Thyroid gland (tissue), 4 donors: ENCODE data around the gene RNF6. TPM values are rescaled to one million over a fixed set of nuclear protein-coding genes. Genes with fewer than 3 reads are reported as not detected.

Source experiments
- DNase-seq, 2 donors: peaks; one replicate each; pipeline ENCODE4 v3.0.0-alpha.2; 2019
- H3K27ac ChIP-seq, 3 donors: fragments of 200-600 bp; sonication (generic); 1 replicate in 2 of 3; 2 replicates in 1 of 3; pipeline ENCODE4 v1.5.1; 2016 to 2019; ENCODE audit warnings: mild to moderate bottlenecking in 1 of 3, moderate library complexity in 1 of 3
- H3K27me3 ChIP-seq: fragments of 200-600 bp; sonication (generic); one replicate; pipeline ENCODE4 v1.5.1; 2019
- H3K36me3 ChIP-seq, 2 donors: fragments of 200-600 bp; sonication (generic); one replicate each; pipeline ENCODE4 v1.5.1; 2016 to 2019
- H3K4me1 ChIP-seq, 2 donors: fragments of 200-600 bp; sonication (generic); one replicate each; pipeline ENCODE4 v1.5.1; 2017 to 2019
- H3K4me3 ChIP-seq, 3 donors: fragments of 200-600 bp; sonication (generic); replicated peaks in 1 of 3; 1 replicate in 2 of 3; 2 replicates in 1 of 3; pipeline ENCODE4 v1.5.1; 2016; ENCODE audit warnings: mild to moderate bottlenecking in 1 of 3
- H3K9me3 ChIP-seq: fragments of 200-600 bp; sonication (generic); one replicate; pipeline ENCODE4 v1.5.1; 2017
- CTCF ChIP-seq, 6 experiments: fragments of 200-600 bp in 3 of 6; fragments of 450-650 bp in 3 of 6; sonication (generic) in 3 of 6; IDR thresholded peaks; one replicate each; pipeline ENCODE4 v1.5.1; 2016 to 2019; ENCODE audit warnings: antibody characterized with exemption in 6 of 6, mild to moderate bottlenecking in 2 of 6, inconsistent platforms in 1 of 6, moderate library complexity in 1 of 6
- POLR2A ChIP-seq, 2 donors: fragments of 450-650 bp; IDR thresholded peaks; one replicate each; pipeline ENCODE4 v1.6.1; 2017; ENCODE audit warnings: antibody characterized with exemption in 2 of 2, mild to moderate bottlenecking in 2 of 2, moderate library complexity in 1 of 2
- WGBS, 2 donors: methylation state at CpG; one replicate each; pipeline ENCODE4 v1.1.5; 2017; 5-methylcytosine and 5-hydroxymethylcytosine counted together
- intact Hi-C: fragments of 100-400 bp; cut with DNase I; formaldehyde crosslinking; loops from one replicate; pipeline ENCODE4 v1.15.1; 2023
- total RNA-seq, 4 donors: library from RNA; depleted of rRNA; stranded (reverse); fragments of >200 nt; gene quantifications; one replicate each; pipeline ENCODE4 v1.2.3, GENCODE V29; 2016

RNF6 gene
- total RNA-seq, 4 donors from 2014 or later: 21.5 to 28.8 (median 25.0) TPM

GRCh38 chr13:26200811-26201210 is 21.3 kb downstream of the RNF6 start:
- DNase-seq: no peak
- Histone ChIP-seq H3K4me1 (no peaks in the 10 kb centered on the region), H3K27ac (no peak overlapping the region), H3K9me3 (peaks cover under 1% of the 10 kb centered on the region), H3K27me3 (no peaks in the 10 kb centered on the region), H3K4me3 (no peak overlapping the region), H3K36me3 (no peaks in the 10 kb centered on the region)
- intact Hi-C loops: no loop called here
- TF ChIP-seq POLR2A (IDR thresholded peaks at IDR 0.05) (no peak), CTCF (IDR thresholded peaks at IDR 0.05) (no peak)

GRCh38 chr13:26198116-26198515 is 24.0 kb downstream of the RNF6 start:
- Histone ChIP-seq H3K36me3 (no peaks in the 10 kb centered on the region), H3K9me3 (peaks cover 3% of the 10 kb centered on the region), H3K4me1 (no peaks in the 10 kb centered on the region), H3K27me3 (no peaks in the 10 kb centered on the region), H3K4me3 (no peak overlapping the region), H3K27ac (no peak overlapping the region)
- no peak for DNase-seq
- TF ChIP-seq CTCF (IDR thresholded peaks at IDR 0.05) (no peak), POLR2A (IDR thresholded peaks at IDR 0.05) (no peak)
- intact Hi-C loops: no loop called here

DNA sequence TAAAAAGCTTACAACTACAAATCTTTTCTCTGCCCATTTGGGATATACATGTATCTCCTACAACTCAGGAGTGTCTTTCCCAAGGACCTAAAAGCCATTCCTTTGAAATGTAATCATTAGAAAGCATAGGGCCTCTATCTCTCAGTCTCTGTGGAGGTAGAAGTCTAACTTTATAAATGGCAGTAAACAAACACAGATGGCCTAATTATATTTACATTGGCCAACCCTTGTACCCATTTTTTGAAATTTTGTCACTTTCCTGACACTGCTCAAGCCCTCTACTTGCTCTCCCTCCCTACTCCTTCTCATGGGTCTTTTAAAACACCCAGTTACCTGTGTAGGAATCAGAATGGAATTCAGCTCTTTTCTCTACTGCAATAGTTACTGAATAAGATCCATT is 24.8 kb downstream of the RNF6 start:
- no peak overlapping the region for H3K27ac ChIP-seq
- no peak for DNase-seq
- H3K36me3 ChIP-seq: no peaks in the 10 kb centered on the region
- H3K4me1 ChIP-seq: no peaks in the 10 kb centered on the region
- H3K9me3 ChIP-seq: peaks cover 3% of the 10 kb centered on the region
- intact Hi-C loops: no loop called here
- no peak for TF ChIP-seq CTCF (IDR thresholded peaks at IDR 0.05)
- TF ChIP-seq POLR2A (IDR thresholded peaks at IDR 0.05): no peak
- no peaks in the 10 kb centered on the region for H3K27me3 ChIP-seq
- H3K4me3 ChIP-seq: no peak overlapping the region

DNA sequence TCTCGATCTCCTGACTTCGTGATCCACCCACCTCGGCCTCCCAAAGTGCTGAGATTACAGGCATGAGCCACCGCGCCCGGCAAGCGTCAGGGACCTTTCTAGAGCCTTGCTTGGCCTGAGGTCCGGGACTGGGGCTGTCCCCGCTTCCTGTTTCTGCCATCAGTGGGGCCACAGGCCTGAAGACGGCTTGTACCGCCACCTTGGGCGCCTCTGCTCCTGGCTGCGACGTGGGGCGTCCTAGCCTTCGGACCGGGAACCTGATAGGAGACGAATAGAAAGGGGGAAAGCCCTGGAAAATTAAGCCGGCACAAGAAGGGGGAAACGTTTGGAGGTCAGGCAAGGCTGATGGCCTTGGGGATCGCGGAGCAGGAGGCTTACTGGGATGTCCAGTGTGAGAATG is 35.1 kb downstream of the RNF6 start:
- H3K27me3 ChIP-seq: no peaks in the 10 kb centered on the region
- no peaks in the 10 kb centered on the region for H3K9me3 ChIP-seq
- peak overlapping the region in 1 of 3 donors; percentile 51 for H3K27ac ChIP-seq
- peaks cover 0 to 7% of the 10 kb centered on the region in 2 donors for H3K4me1 ChIP-seq
- intact Hi-C loops: loop anchor here (5.0 kb wide), 1 partner anchor 510 kb away; no protein-coding TSS in a partner anchor
- H3K4me3 ChIP-seq: peak overlapping the region in 2 of 3 donors; percentile 4 to 52
- TF ChIP-seq POLR2A (IDR thresholded peaks at IDR 0.05) (no peak), CTCF (IDR thresholded peaks at IDR 0.05) (no peak)
- 43 to 64% methylated on average over 14 to 19 of the region's 22 CpGs for WGBS, 2 donors
- DNase-seq: no peak
- no peaks in the 10 kb centered on the region for H3K36me3 ChIP-seq

DNA sequence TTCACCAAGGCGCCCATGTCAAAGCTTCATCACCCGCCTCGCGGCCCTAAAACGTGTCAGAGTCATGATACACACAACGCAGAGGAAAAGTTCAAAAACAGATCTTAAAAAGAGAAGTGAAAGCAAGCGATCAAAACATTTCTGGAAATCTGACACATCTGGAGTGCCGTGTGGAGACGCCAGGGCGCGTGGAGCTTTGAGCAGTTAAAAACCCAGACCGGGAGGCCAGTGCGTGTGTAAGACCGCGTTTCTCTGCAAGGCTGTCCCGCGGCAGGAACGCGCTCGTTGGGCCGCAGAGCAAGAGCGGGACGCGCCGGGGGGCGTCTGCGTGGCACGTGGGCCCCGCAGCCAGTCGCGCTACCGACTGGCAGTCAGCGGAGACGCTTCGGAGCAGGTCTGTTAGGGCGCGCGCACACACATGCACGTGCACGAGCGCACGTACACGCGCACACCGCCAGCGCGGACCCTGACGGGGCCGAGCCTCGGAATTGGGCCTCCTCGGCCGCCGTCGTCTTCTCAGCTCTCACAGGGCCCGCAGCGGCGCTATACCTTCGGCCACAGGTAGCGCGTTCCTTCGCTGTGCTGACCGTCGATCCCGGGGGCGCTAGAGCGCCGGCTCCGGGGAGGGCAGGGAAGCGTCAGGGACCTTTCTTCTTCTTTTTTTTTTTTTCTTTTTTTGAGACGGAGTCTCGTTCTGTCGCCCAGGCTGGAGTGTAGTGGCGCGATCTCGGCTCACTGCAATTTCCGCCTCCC is 35.8 kb downstream of the RNF6 start:
- peak; percentile 81 to 85 for DNase-seq
- TF ChIP-seq POLR2A (IDR thresholded peaks at IDR 0.05) (peak in 1 of 2 donors; percentile 53), CTCF (IDR thresholded peaks at IDR 0.05) (peak in 4 of 6 experiments; percentile 40 to 53 (median 44))
- Histone ChIP-seq H3K4me3 (peak overlapping the region; percentile 4 to 84 (median 52)), H3K36me3 (no peaks in the 10 kb centered on the region), H3K4me1 (peaks cover 0 to 7% of the 10 kb centered on the region in 2 donors), H3K27ac (peak overlapping the region; percentile 1 to 72 (median 51)), H3K27me3 (no peaks in the 10 kb centered on the region), H3K9me3 (no peaks in the 10 kb centered on the region)
- intact Hi-C loops: loop anchor here (5.0 kb wide), 1 partner anchor 511 kb away; no protein-coding TSS in a partner anchor
- 2 to 4% methylated on average over 70 to 75 of the region's 76 CpGs for WGBS, 2 donors
